GM10266 (cell line): ENCODE results near the gene NKX1-2.

Source experiments
- DNase-seq: peaks from one replicate; pipeline ENCODE4 v3.0.0; 2012; ENCODE audit errors: extremely low spot score
- CTCF ChIP-seq: IDR thresholded peaks from 2 replicates; pipeline ENCODE4 v1.5.1; 2012; ENCODE audit warnings: mild to moderate bottlenecking, low read depth; ENCODE audit not compliant: control insufficient read depth, insufficient read depth; ENCODE audit errors: missing control alignments

Gene NKX1-2

GRCh38 chr10:124474514-124475070 lies 24.8 kb upstream of the NKX1-2 start:
- DNase-seq = no peak
- TF ChIP-seq CTCF = no peak

- TF ChIP-seq CTCF = no peak
- DNase-seq = no peak
Measured at GRCh38 chr10:124473070-124473469, 23.2 kb upstream of the NKX1-2 start.

- TF ChIP-seq CTCF = no peak
Measured at GRCh38 chr10:124472071-124472470, 22.2 kb upstream of the NKX1-2 start.

GRCh38 chr10:124470544-124471434 lies 21.0 kb upstream of the NKX1-2 start:
- DNase-seq = no peak
- no peak for TF ChIP-seq CTCF

More at GRCh38 chr10:124472071-124472470, 22.2 kb upstream of the NKX1-2 start:
- DNase-seq = no peak

GRCh38 chr10:124469956-124470484 lies 20.2 kb upstream of the NKX1-2 start:
- DNase-seq = no peak
- TF ChIP-seq CTCF = no peak

GRCh38 chr10:124468624-124469023 lies 18.8 kb upstream of the NKX1-2 start:
- no peak for TF ChIP-seq CTCF
- DNase-seq = no peak

GRCh38 chr10:124467165-124467564 lies 17.3 kb upstream of the NKX1-2 start:
- no peak for DNase-seq
- TF ChIP-seq CTCF = no peak
